OCI-LY3 (cell line): ENCODE results near the gene GCM1.

Experiments
- H2AFZ ChIP-seq: fragments of 200-600, 300-600 bp; shearing (Covaris generic); 2 replicates; pipeline ENCODE4 v1.6.0; 2014; ENCODE audit warnings: antibody characterized with exemption, low read depth, low read length
- H3K27ac ChIP-seq: fragments of 200-600, 300-600 bp; sonication (generic); 2 replicates; pipeline ENCODE4 v1.5.1; 2014; ENCODE audit warnings: mild to moderate bottlenecking, low read length, moderate library complexity, mixed read lengths
- H3K27me3 ChIP-seq: fragments of 200-600, 300-600 bp; sonication (generic); 2 replicates; pipeline ENCODE4 v1.6.1; 2014; ENCODE audit warnings: low read depth, low read length, mixed read lengths
- H3K36me3 ChIP-seq: fragments of 200-600, 300-600 bp; sonication (generic); replicated peaks from 2 replicates; pipeline ENCODE3; 2014; ENCODE audit warnings: low read depth, low read length, mixed read lengths
- H3K4me1 ChIP-seq: fragments of 300-600, 200-600 bp; sonication (generic); 2 replicates; pipeline ENCODE4 v1.6.1; 2014; ENCODE audit warnings: low read length, mixed read lengths
- H3K4me2 ChIP-seq: fragments of 200-600, 300-600 bp; sonication (generic); 2 replicates; pipeline ENCODE4 v1.6.1; 2014; ENCODE audit warnings: low read length, mixed read lengths
- H3K4me3 ChIP-seq: fragments of 300-600, 200-600 bp; sonication (generic); 2 replicates; pipeline ENCODE4 v1.5.1; 2014; ENCODE audit warnings: antibody characterized with exemption, mild to moderate bottlenecking, low read length, moderate library complexity
- H3K79me2 ChIP-seq: fragments of 300-600, 200-600 bp; shearing (Covaris generic); 2 replicates; pipeline ENCODE4 v1.6.1; 2014; ENCODE audit warnings: mild to moderate bottlenecking, low read length, mixed read lengths
- H3K9ac ChIP-seq: fragments of 300-600, 200-600 bp; shearing (Covaris generic); 2 replicates; pipeline ENCODE4 v1.6.0; 2014; ENCODE audit warnings: mild to moderate bottlenecking, low read length, moderate library complexity
- H3K9me3 ChIP-seq: fragments of 200-600, 300-600 bp; shearing (Covaris generic); 2 replicates; pipeline ENCODE4 v1.6.1; 2014; ENCODE audit warnings: low read length, mixed read lengths; ENCODE audit not compliant: insufficient read depth
- H4K20me1 ChIP-seq: fragments of 200-600, 300-600 bp; sonication (generic); 2 replicates; pipeline ENCODE4 v1.6.1; 2016; ENCODE audit warnings: low read length, mixed read lengths; ENCODE audit not compliant: insufficient read depth
- CTCF ChIP-seq: fragments of 200-600, 300-600 bp; sonication (generic); IDR thresholded peaks from 2 replicates; pipeline ENCODE4 v1.5.1; 2014; ENCODE audit warnings: antibody characterized with exemption, low read length, low read depth
- EZH2phosphoT487 ChIP-seq: fragments of 200-600 bp; shearing (Covaris generic); IDR thresholded peaks from 2 replicates; pipeline ENCODE4 v1.6.1; 2018; ENCODE audit warnings: antibody characterized with exemption, mixed run types, low read depth

GCM1 gene

GRCh38 chr6:53168516-53169267 is 20.1 kb upstream of the GCM1 start:
- Histone ChIP-seq H3K4me2 (no peak overlapping the region), H3K4me3 (no peak overlapping the region), H2AFZ (no peak overlapping the region), H4K20me1 (no peaks in the 10 kb centered on the region), H3K27ac (no peak overlapping the region), H3K27me3 (peaks cover 7% of the 10 kb centered on the region), H3K9ac (no peak overlapping the region), H3K9me3 (no peaks in the 10 kb centered on the region), H3K36me3 (no peaks in the 10 kb centered on the region), H3K79me2 (no peaks in the 10 kb centered on the region), H3K4me1 (peaks cover 13% of the 10 kb centered on the region)
- TF ChIP-seq EZH2phosphoT487 (no peak), CTCF (no peak)

GRCh38 chr6:53165293-53165692 is 16.7 kb upstream of the GCM1 start:
- H3K4me2 ChIP-seq, result no peak overlapping the region
- no peaks in the 10 kb centered on the region for H3K36me3 ChIP-seq
- TF ChIP-seq CTCF, result no peak
- TF ChIP-seq EZH2phosphoT487, result no peak
- H2AFZ ChIP-seq, result no peak overlapping the region
- H3K9ac ChIP-seq, result no peak overlapping the region
- no peaks in the 10 kb centered on the region for H3K79me2 ChIP-seq
- no peaks in the 10 kb centered on the region for H3K27me3 ChIP-seq
- H3K4me1 ChIP-seq, result peaks cover 6% of the 10 kb centered on the region
- no peaks in the 10 kb centered on the region for H3K9me3 ChIP-seq
- no peak overlapping the region for H3K4me3 ChIP-seq
- H3K27ac ChIP-seq, result no peak overlapping the region
- H4K20me1 ChIP-seq, result no peaks in the 10 kb centered on the region

- Histone ChIP-seq H3K4me2 (no peak overlapping the region), H3K4me3 (no peak overlapping the region), H3K9me3 (no peaks in the 10 kb centered on the region), H3K36me3 (no peaks in the 10 kb centered on the region), H4K20me1 (no peaks in the 10 kb centered on the region), H2AFZ (no peak overlapping the region), H3K27ac (no peak overlapping the region), H3K27me3 (0 out of 2 replicates have a peak, but pooled peaks cover 4% of the 10 kb centered on the region), H3K79me2 (no peaks in the 10 kb centered on the region), H3K4me1 (peaks cover 6% of the 10 kb centered on the region), H3K9ac (no peak overlapping the region)
- no peak for TF ChIP-seq CTCF
- TF ChIP-seq EZH2phosphoT487, result no peak
Observed at GRCh38 chr6:53162606-53163005, 14.0 kb upstream of the GCM1 start.

- peaks cover 6% of the 10 kb centered on the region for H3K4me1 ChIP-seq
- no peak overlapping the region for H3K4me2 ChIP-seq
- H4K20me1 ChIP-seq, result no peaks in the 10 kb centered on the region
- H3K27ac ChIP-seq, result no peak overlapping the region
- H3K79me2 ChIP-seq, result no peaks in the 10 kb centered on the region
- TF ChIP-seq CTCF, result no peak
- no peak for TF ChIP-seq EZH2phosphoT487
- no peaks in the 10 kb centered on the region for H3K36me3 ChIP-seq
- H3K9ac ChIP-seq, result no peak overlapping the region
- H2AFZ ChIP-seq, result no peak overlapping the region
- H3K27me3 ChIP-seq, result 0 out of 2 replicates have a peak, but pooled peaks cover 4% of the 10 kb centered on the region
- no peak overlapping the region for H3K4me3 ChIP-seq
- H3K9me3 ChIP-seq, result no peaks in the 10 kb centered on the region
Observed at GRCh38 chr6:53161481-53162009, 12.9 kb upstream of the GCM1 start.
